D721Med (cell line): ENCODE measurements around the gene CYSTM1.
"Not testable (repeated sequence)": the region's sequence is repeated elsewhere in the genome, so short reads cannot be mapped to it uniquely, and the experiment has no call there.

ENCODE experiments used
- DNase-seq: peaks from one replicate; pipeline ENCODE4 v3.0.0; 2011; ENCODE audit warnings: low spot score; ENCODE audit not compliant: insufficient read length
- FAIRE-seq: peaks from 2 replicates; lab custom pipeline; 2011; peaks lifted over from hg19 to GRCh38; lab: Jason Lieb, UNC
- TF ChIP-seq, protein P1 (sequence below): IDR thresholded peaks from 2 replicates; pipeline ENCODE4 v1.5.1; 2012; ENCODE audit warnings: mild to moderate bottlenecking, control low read depth; ENCODE audit not compliant: insufficient read depth; ENCODE audit errors: missing control alignments

Gene CYSTM1

DNA sequence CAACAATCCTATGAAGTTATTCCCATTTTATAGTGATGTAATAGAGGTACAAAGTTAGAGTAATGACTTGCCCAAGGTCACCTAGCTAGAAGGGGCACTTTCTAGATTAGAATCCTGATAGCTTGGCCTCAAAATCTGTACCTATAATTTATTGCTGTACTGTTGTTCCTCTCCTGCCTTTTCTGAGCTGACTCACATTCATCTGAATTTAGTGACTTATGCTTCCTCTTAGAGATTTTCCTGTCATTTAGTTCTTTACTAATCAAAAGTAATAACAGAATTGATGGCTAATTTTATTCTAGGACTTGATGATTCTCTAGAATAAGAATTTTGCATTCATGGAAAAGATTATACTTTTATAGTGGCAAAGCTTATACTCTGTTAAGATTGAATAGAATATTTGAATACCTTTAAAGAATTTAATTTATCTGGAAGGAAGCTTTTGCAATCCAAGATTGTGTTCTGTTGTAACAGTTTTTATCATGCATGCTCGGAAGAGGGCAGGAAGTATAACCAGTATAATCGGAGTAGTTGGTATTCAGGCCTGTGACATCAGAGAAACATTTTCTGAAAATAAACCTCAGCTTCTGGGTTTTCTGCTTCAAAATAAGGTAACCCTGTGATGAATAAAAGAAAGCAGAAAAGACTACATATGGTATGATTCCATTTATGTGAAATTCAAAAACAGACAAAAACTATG lies 21.3 kb downstream of the CYSTM1 start:
- TF ChIP-seq, protein P1, sequence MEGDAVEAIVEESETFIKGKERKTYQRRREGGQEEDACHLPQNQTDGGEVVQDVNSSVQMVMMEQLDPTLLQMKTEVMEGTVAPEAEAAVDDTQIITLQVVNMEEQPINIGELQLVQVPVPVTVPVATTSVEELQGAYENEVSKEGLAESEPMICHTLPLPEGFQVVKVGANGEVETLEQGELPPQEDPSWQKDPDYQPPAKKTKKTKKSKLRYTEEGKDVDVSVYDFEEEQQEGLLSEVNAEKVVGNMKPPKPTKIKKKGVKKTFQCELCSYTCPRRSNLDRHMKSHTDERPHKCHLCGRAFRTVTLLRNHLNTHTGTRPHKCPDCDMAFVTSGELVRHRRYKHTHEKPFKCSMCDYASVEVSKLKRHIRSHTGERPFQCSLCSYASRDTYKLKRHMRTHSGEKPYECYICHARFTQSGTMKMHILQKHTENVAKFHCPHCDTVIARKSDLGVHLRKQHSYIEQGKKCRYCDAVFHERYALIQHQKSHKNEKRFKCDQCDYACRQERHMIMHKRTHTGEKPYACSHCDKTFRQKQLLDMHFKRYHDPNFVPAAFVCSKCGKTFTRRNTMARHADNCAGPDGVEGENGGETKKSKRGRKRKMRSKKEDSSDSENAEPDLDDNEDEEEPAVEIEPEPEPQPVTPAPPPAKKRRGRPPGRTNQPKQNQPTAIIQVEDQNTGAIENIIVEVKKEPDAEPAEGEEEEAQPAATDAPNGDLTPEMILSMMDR = no peak
- no peak for DNase-seq
- no peak for FAIRE-seq

DNA sequence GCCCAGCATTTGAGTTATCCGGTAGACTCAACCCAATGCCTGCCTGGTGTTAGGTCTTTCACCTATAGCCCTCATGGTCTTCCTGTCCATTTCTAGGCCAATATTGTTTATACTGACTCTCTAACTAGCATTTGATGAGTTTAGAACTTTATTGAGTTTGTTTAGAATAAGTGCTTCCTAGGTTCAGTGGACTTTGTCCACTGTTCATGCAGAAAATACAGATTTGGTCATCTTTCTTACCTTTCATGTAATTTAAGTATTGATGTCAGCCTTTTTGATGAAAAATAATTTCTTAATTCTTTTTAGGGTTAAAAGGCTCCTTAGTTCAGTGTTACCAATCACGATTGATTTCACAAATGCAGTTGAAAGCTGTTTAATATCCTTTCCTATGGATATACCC lies 22.0 kb downstream of the CYSTM1 start:
- DNase-seq = no peak
- TF ChIP-seq, protein P1 = no peak
- FAIRE-seq = no peak

DNA sequence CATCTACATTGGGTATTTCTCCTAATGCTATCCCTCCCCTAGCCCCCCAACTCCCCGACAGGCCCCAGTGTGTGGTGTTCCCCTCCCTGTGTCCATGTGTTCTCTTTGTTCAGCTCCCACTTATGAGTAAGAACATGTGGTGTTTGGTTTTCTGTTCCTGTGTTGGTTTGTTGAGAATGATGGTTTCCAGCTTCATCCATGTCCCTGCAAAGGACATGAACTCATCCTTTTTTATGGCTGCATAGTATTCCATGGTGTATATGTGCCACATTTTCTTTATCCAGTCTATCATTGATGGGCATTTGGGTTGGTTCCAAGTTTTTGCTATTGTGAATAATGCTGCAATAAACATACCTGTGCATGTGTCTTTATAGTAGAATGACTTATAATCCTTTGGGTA lies 23.9 kb downstream of the CYSTM1 start:
- FAIRE-seq, DNase-seq: not testable (repeated sequence)

DNA sequence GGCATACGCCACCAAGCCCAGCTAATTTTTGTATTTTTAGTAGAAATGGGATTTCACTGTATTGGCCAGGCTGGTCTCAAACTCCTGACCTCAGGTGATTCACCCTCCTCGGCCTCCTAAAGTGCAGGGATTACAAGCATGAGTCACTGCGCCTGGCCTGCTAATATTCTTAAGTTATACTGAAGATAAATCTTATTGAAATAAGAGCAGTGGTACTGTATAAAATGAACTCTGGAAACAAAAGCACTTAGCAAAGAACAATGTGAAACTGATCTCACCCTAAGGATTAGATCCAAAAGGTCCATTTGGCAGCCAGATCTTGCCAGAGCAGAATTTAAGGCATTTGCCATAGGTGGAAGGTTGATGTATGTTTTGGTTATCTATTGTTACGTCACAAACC lies 27.1 kb downstream of the CYSTM1 start:
- TF ChIP-seq, protein P1 = no peak
- FAIRE-seq = no peak
- DNase-seq = no peak

DNA sequence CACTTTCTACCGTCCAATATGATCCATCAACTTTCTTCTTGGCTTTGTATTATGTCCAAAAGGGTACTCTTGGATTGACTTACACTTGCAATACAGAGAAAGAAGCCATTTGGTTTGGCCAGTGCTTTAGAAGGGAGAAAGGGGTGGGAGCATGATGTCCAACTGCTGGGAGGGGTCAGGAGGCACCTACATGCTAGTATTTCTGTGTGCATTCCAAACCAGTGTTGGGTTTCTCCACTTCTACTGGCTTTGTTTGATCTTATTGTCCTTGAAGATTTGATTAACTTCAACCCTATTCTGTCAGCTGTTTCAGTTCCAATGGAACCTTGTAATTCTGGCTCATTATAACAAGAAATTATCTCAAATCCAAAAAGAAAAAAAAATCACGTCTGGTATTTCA lies 27.6 kb downstream of the CYSTM1 start:
- FAIRE-seq (no peak), DNase-seq (no peak)
- TF ChIP-seq, protein P1 = no peak

DNA sequence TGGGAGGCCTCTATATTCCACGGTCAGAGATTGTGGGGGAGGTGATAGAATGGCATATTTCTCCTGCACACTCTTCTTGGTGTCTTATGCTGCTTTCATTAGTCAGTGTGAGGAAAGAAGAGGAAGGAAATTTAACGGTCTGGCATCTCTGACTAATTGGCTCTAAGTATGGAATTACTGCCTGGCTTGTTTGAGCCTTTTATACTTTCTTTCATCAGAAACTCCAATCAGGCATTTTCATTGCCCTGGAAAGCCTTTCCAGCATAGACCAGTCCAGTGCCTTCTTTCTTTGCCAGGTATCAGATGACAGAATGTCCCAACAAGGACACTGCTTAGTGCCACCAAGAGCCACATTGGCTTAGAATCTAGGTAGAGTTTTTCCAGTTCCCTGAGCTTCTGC lies 30.2 kb downstream of the CYSTM1 start:
- DNase-seq (no peak), FAIRE-seq (no peak)
- TF ChIP-seq, protein P1 = no peak

DNA sequence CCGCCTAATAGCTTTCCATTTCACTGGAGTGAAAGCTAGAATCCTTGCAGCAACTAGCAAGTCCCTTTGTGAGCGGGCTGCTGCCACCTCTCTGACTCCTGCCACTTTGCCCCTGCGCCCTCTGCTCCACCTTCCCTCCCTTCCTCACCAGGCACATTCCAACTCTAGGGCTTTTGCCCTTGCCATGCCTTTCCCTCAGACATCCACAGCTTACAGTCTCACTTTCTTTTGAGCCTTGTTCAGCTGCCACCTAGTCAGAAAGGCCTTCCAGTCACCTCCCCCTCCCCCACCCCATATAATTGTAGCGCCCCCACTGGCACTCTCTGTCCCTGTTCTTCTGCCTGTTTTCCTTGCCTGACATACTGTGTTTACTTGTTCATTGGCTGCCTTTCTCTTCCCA lies 31.0 kb downstream of the CYSTM1 start:
- TF ChIP-seq, protein P1 = no peak
- DNase-seq (no peak), FAIRE-seq (no peak)
